ENCODE results near the gene GSG1L2.

The GSG1L2 gene

GRCh38 chr17:9765322-9765721 lies 56.6 kb downstream of the GSG1L2 start:
- no peaks in the 10 kb centered on the region for H3K79me2 ChIP-seq (ENCODE audit: insufficient read depth, low read length)
- H3K9me2 ChIP-seq (ENCODE audit: low read depth, low read length): no peaks in the 10 kb centered on the region
- H3K9me3 ChIP-seq (ENCODE audit: low read length): no peaks in the 10 kb centered on the region
- H3K36me3 ChIP-seq (ENCODE audit: insufficient read depth, low read length): no peaks in the 10 kb centered on the region
- no peaks in the 10 kb centered on the region for H4K20me1 ChIP-seq (ENCODE audit: insufficient read depth, low read length)
- no peak overlapping the region for H3K4me3 ChIP-seq (ENCODE audit: low read depth, low read length, poor library complexity, severe bottlenecking)
- H3K27me3 ChIP-seq (ENCODE audit: insufficient read depth, low read length): no peaks in the 10 kb centered on the region
- no peaks in the 10 kb centered on the region for H3F3A ChIP-seq (ENCODE audit: insufficient read depth, low read length)
- H3K9ac ChIP-seq (ENCODE audit: low read length): no peak overlapping the region
- no peak overlapping the region for H2AFZ ChIP-seq (ENCODE audit: low read length)
- H3K27ac ChIP-seq (ENCODE audit: low read depth, low read length, poor library complexity, severe bottlenecking): no peak overlapping the region
- H3K4me1 ChIP-seq (ENCODE audit: insufficient read depth, low read length, severe bottlenecking): no peaks in the 10 kb centered on the region
- TF ChIP-seq EZH2 (IDR thresholded peaks at IDR 0.05; ENCODE audit: borderline replicate concordance, low read length) (no peak), CTCF (IDR thresholded peaks at IDR 0.05; ENCODE audit: low read length) (no peak)
- H3K4me2 ChIP-seq (ENCODE audit: low read length): no peak overlapping the region

GRCh38 chr17:9763643-9764042 lies 58.2 kb downstream of the GSG1L2 start:
- Histone ChIP-seq H3K4me1 (ENCODE audit: insufficient read depth, low read length, severe bottlenecking) (no peaks in the 10 kb centered on the region), H3K79me2 (ENCODE audit: insufficient read depth, low read length) (no peaks in the 10 kb centered on the region), H3K4me3 (ENCODE audit: low read depth, low read length, poor library complexity, severe bottlenecking) (no peak overlapping the region), H3K9me2 (ENCODE audit: low read depth, low read length) (no peaks in the 10 kb centered on the region), H2AFZ (ENCODE audit: low read length) (no peak overlapping the region), H3F3A (ENCODE audit: insufficient read depth, low read length) (no peaks in the 10 kb centered on the region), H3K9ac (ENCODE audit: low read length) (no peak overlapping the region), H4K20me1 (ENCODE audit: insufficient read depth, low read length) (no peaks in the 10 kb centered on the region), H3K36me3 (ENCODE audit: insufficient read depth, low read length) (no peaks in the 10 kb centered on the region), H3K27me3 (ENCODE audit: insufficient read depth, low read length) (no peaks in the 10 kb centered on the region), H3K9me3 (ENCODE audit: low read length) (no peaks in the 10 kb centered on the region), H3K27ac (ENCODE audit: low read depth, low read length, poor library complexity, severe bottlenecking) (no peak overlapping the region), H3K4me2 (ENCODE audit: low read length) (no peak overlapping the region)
- TF ChIP-seq EZH2 (IDR thresholded peaks at IDR 0.05; ENCODE audit: borderline replicate concordance, low read length) (no peak), CTCF (IDR thresholded peaks at IDR 0.05; ENCODE audit: low read length) (no peak)

GRCh38 chr17:9760266-9760665 lies 61.6 kb downstream of the GSG1L2 start:
- H3K36me3 ChIP-seq (ENCODE audit: insufficient read depth, low read length): no peaks in the 10 kb centered on the region
- no peaks in the 10 kb centered on the region for H3K9me3 ChIP-seq (ENCODE audit: low read length)
- no peaks in the 10 kb centered on the region for H4K20me1 ChIP-seq (ENCODE audit: insufficient read depth, low read length)
- no peaks in the 10 kb centered on the region for H3K9me2 ChIP-seq (ENCODE audit: low read depth, low read length)
- H3K4me1 ChIP-seq (ENCODE audit: insufficient read depth, low read length, severe bottlenecking): no peaks in the 10 kb centered on the region
- no peak overlapping the region for H3K4me3 ChIP-seq (ENCODE audit: low read depth, low read length, poor library complexity, severe bottlenecking)
- H3K79me2 ChIP-seq (ENCODE audit: insufficient read depth, low read length): no peaks in the 10 kb centered on the region
- H3K9ac ChIP-seq (ENCODE audit: low read length): no peak overlapping the region
- H3K4me2 ChIP-seq (ENCODE audit: low read length): no peak overlapping the region
- no peak for TF ChIP-seq CTCF (IDR thresholded peaks at IDR 0.05; ENCODE audit: low read length)
- TF ChIP-seq EZH2 (IDR thresholded peaks at IDR 0.05; ENCODE audit: borderline replicate concordance, low read length): no peak
- H3F3A ChIP-seq (ENCODE audit: insufficient read depth, low read length): no peaks in the 10 kb centered on the region
- no peak overlapping the region for H2AFZ ChIP-seq (ENCODE audit: low read length)
- H3K27ac ChIP-seq (ENCODE audit: low read depth, low read length, poor library complexity, severe bottlenecking): no peak overlapping the region
- no peaks in the 10 kb centered on the region for H3K27me3 ChIP-seq (ENCODE audit: insufficient read depth, low read length)
